HL-60 (cell line): ENCODE measurements around the gene SLC10A1.

Experiments
- DNase-seq, 2 experiments: peaks; one replicate each; pipeline ENCODE4 v3.0.0-alpha.2; 2010 to 2020; ENCODE audit warnings: low read depth in 1 of 2, low spot score in 1 of 2
- H3K27ac ChIP-seq: fragments of 250-450 bp; sonication (Bioruptor Pico); replicated peaks from 2 replicates; pipeline ENCODE4 v1.5.1; 2020; ENCODE audit warnings: mild to moderate bottlenecking, moderate library complexity
- H3K27me3 ChIP-seq: fragments of 250-450 bp; sonication (Bioruptor Pico); 2 replicates; pipeline ENCODE4 v1.5.1; 2021; ENCODE audit warnings: mild to moderate bottlenecking, moderate library complexity; ENCODE audit not compliant: insufficient read depth, poor library complexity, severe bottlenecking
- H3K4me3 ChIP-seq: replicated peaks from 2 replicates; pipeline ENCODE4 v1.5.1; 2011; ENCODE audit warnings: mild to moderate bottlenecking, control low read depth, low read length; ENCODE audit not compliant: insufficient read depth
- CTCF ChIP-seq: IDR thresholded peaks from one replicate; pipeline ENCODE4 v1.5.1; 2011; ENCODE audit warnings: low read length, control low read depth, inconsistent platforms; ENCODE audit not compliant: insufficient read depth
- GABPA ChIP-seq: IDR thresholded peaks from 2 replicates; pipeline ENCODE4 v1.6.1; 2012; ENCODE audit warnings: low read depth
- POLR2AphosphoS5 ChIP-seq: IDR thresholded peaks from 2 replicates; pipeline ENCODE4 v1.6.1; 2012; ENCODE audit warnings: low read depth
- SPI1 ChIP-seq: IDR thresholded peaks from 2 replicates; pipeline ENCODE4 v1.6.1; 2012; ENCODE audit warnings: low read depth, mild to moderate bottlenecking, borderline replicate concordance
- TF ChIP-seq, protein P1 (sequence below): IDR thresholded peaks from 2 replicates; pipeline ENCODE4 v1.6.1; 2012; ENCODE audit warnings: low read depth; ENCODE audit not compliant: insufficient replicate concordance

Gene SLC10A1

DNA sequence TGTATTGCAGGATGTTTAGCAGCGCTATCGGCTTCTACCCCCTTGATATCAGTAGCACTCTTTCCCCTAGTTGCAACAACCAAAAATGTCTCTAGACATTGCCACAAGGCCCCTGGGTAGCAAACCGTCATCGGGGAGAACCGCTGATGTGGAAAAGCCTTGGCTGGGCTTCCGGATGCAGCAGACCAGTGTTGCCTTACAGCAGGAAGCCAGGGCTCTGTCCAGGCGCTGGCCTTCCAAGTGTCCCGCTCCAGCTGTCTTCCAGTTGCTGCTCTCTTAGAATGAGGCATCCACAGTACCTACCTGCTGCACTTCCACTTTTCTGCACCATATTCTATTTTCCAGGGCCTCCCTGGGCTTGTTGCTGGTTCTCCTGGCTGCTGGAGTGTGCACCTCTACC is 22.6 kb upstream of the SLC10A1 start:
- TF ChIP-seq, protein P1, sequence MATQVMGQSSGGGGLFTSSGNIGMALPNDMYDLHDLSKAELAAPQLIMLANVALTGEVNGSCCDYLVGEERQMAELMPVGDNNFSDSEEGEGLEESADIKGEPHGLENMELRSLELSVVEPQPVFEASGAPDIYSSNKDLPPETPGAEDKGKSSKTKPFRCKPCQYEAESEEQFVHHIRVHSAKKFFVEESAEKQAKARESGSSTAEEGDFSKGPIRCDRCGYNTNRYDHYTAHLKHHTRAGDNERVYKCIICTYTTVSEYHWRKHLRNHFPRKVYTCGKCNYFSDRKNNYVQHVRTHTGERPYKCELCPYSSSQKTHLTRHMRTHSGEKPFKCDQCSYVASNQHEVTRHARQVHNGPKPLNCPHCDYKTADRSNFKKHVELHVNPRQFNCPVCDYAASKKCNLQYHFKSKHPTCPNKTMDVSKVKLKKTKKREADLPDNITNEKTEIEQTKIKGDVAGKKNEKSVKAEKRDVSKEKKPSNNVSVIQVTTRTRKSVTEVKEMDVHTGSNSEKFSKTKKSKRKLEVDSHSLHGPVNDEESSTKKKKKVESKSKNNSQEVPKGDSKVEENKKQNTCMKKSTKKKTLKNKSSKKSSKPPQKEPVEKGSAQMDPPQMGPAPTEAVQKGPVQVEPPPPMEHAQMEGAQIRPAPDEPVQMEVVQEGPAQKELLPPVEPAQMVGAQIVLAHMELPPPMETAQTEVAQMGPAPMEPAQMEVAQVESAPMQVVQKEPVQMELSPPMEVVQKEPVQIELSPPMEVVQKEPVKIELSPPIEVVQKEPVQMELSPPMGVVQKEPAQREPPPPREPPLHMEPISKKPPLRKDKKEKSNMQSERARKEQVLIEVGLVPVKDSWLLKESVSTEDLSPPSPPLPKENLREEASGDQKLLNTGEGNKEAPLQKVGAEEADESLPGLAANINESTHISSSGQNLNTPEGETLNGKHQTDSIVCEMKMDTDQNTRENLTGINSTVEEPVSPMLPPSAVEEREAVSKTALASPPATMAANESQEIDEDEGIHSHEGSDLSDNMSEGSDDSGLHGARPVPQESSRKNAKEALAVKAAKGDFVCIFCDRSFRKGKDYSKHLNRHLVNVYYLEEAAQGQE: no peak
- TF ChIP-seq POLR2AphosphoS5: no peak
- no peak for TF ChIP-seq SPI1
- H3K27me3 ChIP-seq: no peaks in the 10 kb centered on the region
- H3K27ac ChIP-seq: no peak overlapping the region
- no peak for DNase-seq
- H3K4me3 ChIP-seq: no peak overlapping the region

DNA sequence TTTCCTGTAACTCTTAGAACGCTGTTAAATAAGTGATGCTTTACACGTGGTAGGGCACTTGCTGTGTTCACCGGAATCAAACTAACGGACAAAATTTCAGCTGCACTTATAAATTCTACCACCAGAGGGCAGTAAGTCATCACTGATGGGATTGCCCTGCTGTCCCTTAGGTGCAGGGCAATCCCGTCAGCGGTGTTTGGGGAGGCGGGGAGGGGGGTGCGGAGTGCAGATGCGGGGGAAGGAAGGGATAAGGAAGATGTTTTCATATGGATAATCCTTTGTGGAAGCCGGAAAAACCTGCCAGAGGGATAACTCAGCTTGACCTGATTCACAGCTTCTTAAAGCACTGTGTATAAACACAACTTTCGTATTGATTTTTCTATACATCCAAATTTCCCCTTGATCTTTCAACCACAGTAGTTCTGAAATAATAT is 21.7 kb upstream of the SLC10A1 start:
- H3K27ac ChIP-seq: no peak overlapping the region
- TF ChIP-seq POLR2AphosphoS5: no peak
- TF ChIP-seq CTCF: peak; percentile 14
- no peak for TF ChIP-seq GABPA
- no peak overlapping the region for H3K4me3 ChIP-seq

GRCh38 chr14:69816216-69816615 is 19.2 kb upstream of the SLC10A1 start:
- no peak for DNase-seq
- Histone ChIP-seq H3K27ac (no peak overlapping the region), H3K4me3 (no peak overlapping the region), H3K27me3 (no peaks in the 10 kb centered on the region)
- TF ChIP-seq CTCF: no peak
- TF ChIP-seq GABPA: no peak
- no peak for TF ChIP-seq SPI1
- TF ChIP-seq POLR2AphosphoS5: no peak
- TF ChIP-seq, protein P1: no peak

More for the DNA sequence above, 21.7 kb upstream of the SLC10A1 start:
- DNase-seq: peak in 1 of 2 experiments; percentile 20
- no peaks in the 10 kb centered on the region for H3K27me3 ChIP-seq

GRCh38 chr14:69815556-69815955 is 18.5 kb upstream of the SLC10A1 start:
- TF ChIP-seq POLR2AphosphoS5 (no peak), GABPA (no peak), SPI1 (no peak), CTCF (no peak)
- no peak for DNase-seq

More at GRCh38 chr14:69815556-69815955, 18.5 kb upstream of the SLC10A1 start:
- Histone ChIP-seq H3K27ac (no peak overlapping the region), H3K27me3 (no peaks in the 10 kb centered on the region), H3K4me3 (no peak overlapping the region)
